H1 (cell line): ENCODE measurements around the gene MYRF.

Experiments
- CHD2 ChIP-seq: IDR thresholded peaks from 2 replicates; pipeline ENCODE4 v1.6.1; 2012; ENCODE audit warnings: low read length, improper control_type of control experiment
- CTCF ChIP-seq, 3 experiments: IDR thresholded peaks; 1 replicate in 2 of 3; 2 replicates in 1 of 3; pipeline versions ENCODE4 v1.5.1 to v1.6.1; 2011; ENCODE audit warnings: low read length in 3 of 3, mild to moderate bottlenecking in 3 of 3, inconsistent platforms in 2 of 3, low read depth in 1 of 3, moderate library complexity in 1 of 3; ENCODE audit not compliant: insufficient read depth in 1 of 3; ENCODE audit errors: control extremely low read depth in 1 of 3
- HDAC2 ChIP-seq, 2 experiments: fragments of 300-600 bp in 1 of 2; sonication (generic) in 1 of 2; IDR thresholded peaks; 2 replicates each; pipeline ENCODE4 v1.6.1; 2011 to 2012; ENCODE audit warnings: low read depth in 2 of 2, low read length in 2 of 2, mild to moderate bottlenecking in 2 of 2, moderate library complexity in 2 of 2, borderline replicate concordance in 1 of 2, inconsistent platforms in 1 of 2
- POLR2A ChIP-seq, 2 experiments: IDR thresholded peaks; 1 replicate in 1 of 2; 2 replicates in 1 of 2; pipeline ENCODE4 v1.6.1; 2011; ENCODE audit warnings: low read depth in 2 of 2, low read length in 2 of 2, mild to moderate bottlenecking in 2 of 2; ENCODE audit errors: control extremely low read depth in 1 of 2
- SIN3A ChIP-seq, 2 experiments: IDR thresholded peaks in 1 of 2; conservative IDR thresholded peaks in 1 of 2; 2 replicates each; pipeline ENCODE4 v1.6.1; 2011 to 2012; ENCODE audit warnings: low read length in 2 of 2, improper control_type of control experiment in 1 of 2, low read depth in 1 of 2, mild to moderate bottlenecking in 1 of 2
- SRF ChIP-seq: IDR thresholded peaks from 2 replicates; pipeline ENCODE4 v1.6.1; 2011; ENCODE audit warnings: mild to moderate bottlenecking, low read depth, low read length, moderate library complexity
- TCF12 ChIP-seq: IDR thresholded peaks from 2 replicates; pipeline ENCODE4 v1.6.1; 2011; ENCODE audit warnings: low read depth, mild to moderate bottlenecking, low read length

GRCh38 chr11:61738776-61739175, 13.7 kb upstream of the MYRF start:
- TF ChIP-seq CHD2, result no peak
- TF ChIP-seq SIN3A (conservative IDR thresholded peaks at IDR 0.05 in 1 of 2, IDR thresholded peaks at IDR 0.05 in 1 of 2; ENCODE audit: low read depth in 1 of 2, low read length in 2 of 2), result no peak
- no peak for TF ChIP-seq POLR2A (IDR thresholded peaks at IDR 0.05; ENCODE audit: control extremely low read depth in 1 of 2, low read depth in 2 of 2, low read length in 2 of 2)
- TF ChIP-seq TCF12, result no peak
- TF ChIP-seq HDAC2 (IDR thresholded peaks at IDR 0.05; ENCODE audit: borderline replicate concordance in 1 of 2, low read depth in 2 of 2, low read length in 2 of 2), result no peak
- no peak for TF ChIP-seq SRF
- no peak for TF ChIP-seq CTCF (IDR thresholded peaks at IDR 0.05; ENCODE audit: control extremely low read depth in 1 of 3, insufficient read depth in 1 of 3, low read depth in 1 of 3, low read length in 3 of 3)
